ENCODE data around the gene GPR137B. TPM values are rescaled to one million over a fixed set of nuclear protein-coding genes. Genes with fewer than 3 reads are reported as not detected.

Gene GPR137B
- total and polyA plus RNA-seq, 12 donors, result 3.4 to 30.0 (median 13.7) TPM

DNA sequence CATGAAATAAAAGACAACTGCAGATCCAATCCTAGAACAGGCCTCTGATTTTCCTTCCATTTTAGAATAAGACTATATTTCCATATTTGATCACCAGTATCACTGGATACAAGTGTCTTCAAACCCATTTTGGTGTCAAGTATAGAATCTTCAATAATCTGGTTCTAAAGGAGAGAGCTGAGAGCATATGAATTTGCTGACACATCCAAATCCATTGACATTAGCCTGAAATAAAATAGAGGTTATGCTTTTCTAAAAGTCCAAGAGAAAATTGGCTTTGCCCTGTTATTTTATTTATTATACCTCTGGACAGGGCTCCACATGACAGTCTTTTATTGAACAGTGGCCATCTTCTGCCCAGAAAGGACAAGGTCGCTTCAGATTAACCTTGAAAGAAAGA is 110.8 kb downstream of the GPR137B start:
- TF ChIP-seq, protein P1, sequence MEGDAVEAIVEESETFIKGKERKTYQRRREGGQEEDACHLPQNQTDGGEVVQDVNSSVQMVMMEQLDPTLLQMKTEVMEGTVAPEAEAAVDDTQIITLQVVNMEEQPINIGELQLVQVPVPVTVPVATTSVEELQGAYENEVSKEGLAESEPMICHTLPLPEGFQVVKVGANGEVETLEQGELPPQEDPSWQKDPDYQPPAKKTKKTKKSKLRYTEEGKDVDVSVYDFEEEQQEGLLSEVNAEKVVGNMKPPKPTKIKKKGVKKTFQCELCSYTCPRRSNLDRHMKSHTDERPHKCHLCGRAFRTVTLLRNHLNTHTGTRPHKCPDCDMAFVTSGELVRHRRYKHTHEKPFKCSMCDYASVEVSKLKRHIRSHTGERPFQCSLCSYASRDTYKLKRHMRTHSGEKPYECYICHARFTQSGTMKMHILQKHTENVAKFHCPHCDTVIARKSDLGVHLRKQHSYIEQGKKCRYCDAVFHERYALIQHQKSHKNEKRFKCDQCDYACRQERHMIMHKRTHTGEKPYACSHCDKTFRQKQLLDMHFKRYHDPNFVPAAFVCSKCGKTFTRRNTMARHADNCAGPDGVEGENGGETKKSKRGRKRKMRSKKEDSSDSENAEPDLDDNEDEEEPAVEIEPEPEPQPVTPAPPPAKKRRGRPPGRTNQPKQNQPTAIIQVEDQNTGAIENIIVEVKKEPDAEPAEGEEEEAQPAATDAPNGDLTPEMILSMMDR (IDR thresholded peaks at IDR 0.05), result no peak
- no peak for TF ChIP-seq POLR2A (IDR thresholded peaks at IDR 0.05)
- peaks cover 0 to 8% (median 0%) of the 10 kb centered on the region in 3 donors for H3K9me3 ChIP-seq (replicated peaks in 1 of 3)
- peaks cover 0 to 6% of the 10 kb centered on the region in 2 donors for H3K4me1 ChIP-seq (replicated peaks in 1 of 2)
- intact Hi-C loops (cut with DNase I), result no loop called here
- H3K27ac ChIP-seq, result no peak overlapping the region
- DNase-seq, result no peak
- H3K4me3 ChIP-seq, result no peak overlapping the region
- H3K27me3 ChIP-seq, result no peaks in the 10 kb centered on the region
- H3K36me3 ChIP-seq (replicated peaks in 1 of 2), result no peaks in the 10 kb centered on the region
- 39 to 56% (median 51%) methylated on average over 1 of the region's 1 CpG for WGBS, 4 donors

- no peak for TF ChIP-seq POLR2A (IDR thresholded peaks at IDR 0.05)
- TF ChIP-seq, protein P1 (IDR thresholded peaks at IDR 0.05), result no peak
- Histone ChIP-seq H3K9me3 (replicated peaks in 1 of 3) (peaks cover 0 to 18% (median 0%) of the 10 kb centered on the region in 3 donors), H3K36me3 (replicated peaks in 1 of 2) (no peaks in the 10 kb centered on the region), H3K27ac (no peak overlapping the region), H3K27me3 (no peaks in the 10 kb centered on the region), H3K4me1 (replicated peaks in 1 of 2) (peaks cover 0 to 6% of the 10 kb centered on the region in 2 donors), H3K4me3 (no peak overlapping the region)
- intact Hi-C loops (cut with DNase I), result no loop called here
- peak in 1 of 7 donors; percentile 17 for DNase-seq
- WGBS, 4 donors, result 74 to 92% (median 89%) methylated on average over 4 of the region's 4 CpGs
These were observed 111.7 kb downstream of the GPR137B start for GRCh38 chr1:236253918-236254637.

GRCh38 chr1:236257216-236257615 is 114.9 kb downstream of the GPR137B start:
- Histone ChIP-seq H3K4me3 (no peak overlapping the region), H3K27me3 (no peaks in the 10 kb centered on the region), H3K4me1 (replicated peaks in 1 of 2) (peaks cover 0 to 6% of the 10 kb centered on the region in 2 donors), H3K9me3 (replicated peaks in 1 of 3) (peaks cover 0 to 27% (median 0%) of the 10 kb centered on the region in 3 donors), H3K27ac (no peak overlapping the region), H3K36me3 (replicated peaks in 1 of 2) (no peaks in the 10 kb centered on the region)
- TF ChIP-seq, protein P1 (IDR thresholded peaks at IDR 0.05), result no peak
- TF ChIP-seq POLR2A (IDR thresholded peaks at IDR 0.05), result no peak
- DNase-seq, result no peak
- intact Hi-C loops (cut with DNase I), result no loop called here

GRCh38 chr1:236258114-236258622 is 115.8 kb downstream of the GPR137B start:
- no peak for DNase-seq
- H3K4me1 ChIP-seq (replicated peaks in 1 of 2), result peaks cover 0 to 4% of the 10 kb centered on the region in 2 donors
- 82 to 94% (median 92%) methylated on average over 4 of the region's 4 CpGs for WGBS, 4 donors
- no peaks in the 10 kb centered on the region for H3K36me3 ChIP-seq (replicated peaks in 1 of 2)
- TF ChIP-seq POLR2A (IDR thresholded peaks at IDR 0.05), result no peak
- TF ChIP-seq, protein P1 (IDR thresholded peaks at IDR 0.05), result no peak
- intact Hi-C loops (cut with DNase I), result no loop called here
- no peak overlapping the region for H3K27ac ChIP-seq
- no peak overlapping the region for H3K4me3 ChIP-seq
- H3K27me3 ChIP-seq, result no peaks in the 10 kb centered on the region
- H3K9me3 ChIP-seq (replicated peaks in 1 of 3), result peaks cover 0 to 27% (median 0%) of the 10 kb centered on the region in 3 donors

Other genes starting within 250 kb of the GPR137B start
- 100 to 1,000 TPM in 5 of 9 donors, 10 to 100 TPM in 4; 42.6 to 216 (median 107) TPM for gene NID1, start 77.4 kb upstream of the GPR137B start, total RNA-seq
- 10 to 100 TPM; 26.0 to 61.1 (median 32.2) TPM for gene NID1, start 77.4 kb upstream of the GPR137B start, polyA plus RNA-seq
- 10 to 100 TPM in 1 of 9 donors, 1 to 10 TPM in 8; 4.3 to 18.3 (median 7.2) TPM for gene ERO1B, start 139.4 kb downstream of the GPR137B start, total RNA-seq
- gene ERO1B, start 139.4 kb downstream of the GPR137B start, polyA plus RNA-seq, result 10 to 100 TPM in 1 of 3 donors, 1 to 10 TPM in 2; 3.5 to 23.0 (median 5.1) TPM

All from adrenal gland (tissue), 12 donors.